ENCODE measurements around the gene DISC1.

The DISC1 gene

DNA sequence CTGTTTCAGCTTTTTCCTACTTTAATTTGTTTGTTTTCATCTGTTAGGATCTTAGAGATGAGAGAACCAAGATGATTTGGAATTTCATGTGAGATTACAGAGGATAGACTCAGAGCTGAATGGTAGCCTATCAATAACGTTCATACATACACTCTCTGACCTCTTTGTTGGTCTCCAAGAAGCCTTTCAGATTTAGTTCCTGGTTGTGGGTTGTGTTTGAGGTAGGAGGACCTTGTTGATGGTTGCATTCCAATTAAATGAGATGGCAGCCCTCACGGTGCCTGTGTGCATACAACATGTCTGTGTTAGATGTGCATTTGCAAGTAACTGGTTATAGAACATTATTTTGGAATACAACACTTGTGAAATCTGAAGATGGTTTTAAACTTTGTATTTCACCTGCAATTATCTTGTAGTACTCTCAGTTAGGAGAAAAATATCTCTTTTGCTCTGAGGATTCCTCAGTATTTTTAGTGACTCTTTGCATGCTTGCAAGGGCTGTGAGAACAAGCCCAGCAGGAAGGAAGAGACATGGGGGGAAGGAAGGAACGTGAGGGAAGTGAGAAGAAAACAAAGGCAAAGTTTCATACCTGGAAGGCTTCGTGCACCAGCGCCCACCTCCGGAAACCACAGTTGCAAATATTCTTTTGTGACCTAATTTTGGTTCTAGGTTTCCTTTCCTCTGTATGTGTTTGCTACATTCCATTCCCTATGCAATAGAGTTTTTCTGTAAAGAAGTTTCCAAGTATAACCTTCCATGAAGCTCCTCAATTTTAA lies 291.8 kb downstream of the DISC1 start:
- peak; percentile 15 for DNase-seq

DNA sequence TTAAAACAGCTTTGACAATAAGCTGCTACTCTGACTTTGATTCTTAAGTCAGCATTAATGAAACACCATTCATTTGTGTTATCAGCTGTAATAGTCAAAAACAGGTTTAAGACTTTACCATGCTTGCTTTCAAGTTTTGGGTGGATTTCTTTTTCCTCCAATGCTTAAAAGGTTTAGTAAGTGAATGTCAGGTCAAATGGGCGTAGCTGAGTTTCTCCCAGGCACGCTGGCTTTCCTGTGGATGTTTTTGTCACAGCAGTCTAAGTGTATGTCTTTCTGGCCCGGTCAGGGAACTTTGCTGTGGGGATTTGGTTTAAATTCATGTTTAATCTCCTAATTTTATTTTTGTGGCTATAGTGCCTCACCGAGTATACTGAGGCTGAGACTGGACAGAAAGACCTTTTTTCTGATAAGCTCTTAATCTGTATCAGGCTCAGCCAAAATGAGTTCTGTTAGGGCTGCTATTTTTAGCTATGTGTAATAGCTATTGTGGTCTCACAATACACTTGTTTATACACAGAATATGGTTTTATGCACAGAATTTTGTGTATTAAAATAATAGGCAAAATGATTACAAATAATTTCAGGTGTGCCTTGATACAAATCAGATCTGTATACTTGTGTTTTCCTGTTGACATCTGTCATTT lies 292.8 kb downstream of the DISC1 start:
- DNase-seq = no peak

DNA sequence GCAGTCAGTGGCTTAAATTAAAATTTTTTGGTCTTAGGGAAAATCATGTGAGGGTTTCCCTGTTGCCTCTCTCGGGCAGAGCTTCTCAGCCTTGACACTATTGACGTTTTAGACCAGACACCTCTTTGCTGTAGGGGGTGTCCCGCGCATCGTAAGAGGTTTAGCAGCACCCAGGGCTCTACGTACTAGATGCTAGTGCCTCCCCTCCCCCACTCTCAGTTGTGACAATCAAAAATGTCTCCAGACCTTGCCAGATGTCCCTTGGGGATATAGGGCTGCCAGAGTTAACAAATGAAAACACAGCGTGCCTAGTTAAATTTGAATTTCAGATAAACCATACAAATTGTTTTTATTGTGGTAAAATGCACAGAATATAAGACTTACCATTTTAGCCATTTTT lies 293.3 kb downstream of the DISC1 start:
- peak; percentile 21 for DNase-seq

DNA sequence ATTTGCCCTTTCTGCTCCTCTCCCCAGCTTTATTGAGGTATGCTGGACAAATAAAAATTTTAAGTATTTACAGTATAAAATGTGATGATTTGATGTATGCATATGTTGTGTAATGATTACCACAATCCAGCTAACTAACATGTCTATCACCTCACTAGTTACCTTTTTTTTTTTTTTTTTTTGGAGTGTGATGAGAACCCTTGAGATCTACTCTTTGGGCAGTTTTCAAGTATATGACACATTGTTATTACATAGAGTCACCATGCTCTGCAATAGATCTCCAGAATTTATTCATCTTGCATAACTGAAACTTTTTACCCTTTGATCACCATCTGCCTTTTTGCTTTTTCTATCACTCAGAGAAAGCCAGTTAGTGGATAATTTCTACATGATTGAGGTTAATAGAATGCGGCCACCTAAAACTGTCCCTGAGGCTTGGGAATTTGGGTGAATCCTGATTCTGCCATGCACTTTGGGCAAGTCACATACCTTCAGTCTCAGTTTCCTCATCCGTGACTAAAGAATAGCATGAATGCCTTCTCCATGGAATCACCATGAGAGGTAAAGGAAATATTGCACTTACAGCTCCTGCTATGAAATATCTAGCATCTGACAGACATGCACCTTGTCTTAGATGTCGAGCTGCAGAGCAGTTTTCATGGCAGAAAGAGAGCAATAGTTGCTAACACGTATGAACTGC lies 295.2 kb downstream of the DISC1 start:
- no peak for DNase-seq

DNA sequence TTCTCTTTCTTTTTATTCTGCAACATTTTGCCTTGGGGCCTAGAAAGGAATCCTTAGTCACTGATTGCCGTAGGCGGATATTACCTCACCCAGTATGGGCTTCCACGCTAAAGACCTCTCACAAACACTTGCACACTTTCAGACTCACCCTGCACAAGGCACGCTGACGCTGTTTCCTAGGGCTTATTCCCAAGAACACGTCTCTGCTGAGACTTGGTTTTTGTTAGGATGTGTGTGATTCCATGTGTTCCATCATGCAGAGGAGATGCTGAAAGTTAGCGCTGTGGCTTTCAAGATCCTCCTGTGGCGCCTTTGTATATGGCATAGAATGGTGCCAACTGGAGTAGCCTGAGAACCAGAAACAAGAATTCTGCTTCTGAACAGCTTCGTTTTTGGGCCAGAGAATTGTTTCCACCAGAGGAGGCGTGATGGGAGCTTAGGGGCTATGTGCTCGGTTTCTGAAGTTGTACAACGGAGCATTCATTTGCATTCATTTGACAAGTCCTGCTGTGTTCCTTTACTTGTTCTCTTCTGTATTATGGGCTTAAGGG lies 297.0 kb downstream of the DISC1 start:
- DNase-seq = no peak

DNA sequence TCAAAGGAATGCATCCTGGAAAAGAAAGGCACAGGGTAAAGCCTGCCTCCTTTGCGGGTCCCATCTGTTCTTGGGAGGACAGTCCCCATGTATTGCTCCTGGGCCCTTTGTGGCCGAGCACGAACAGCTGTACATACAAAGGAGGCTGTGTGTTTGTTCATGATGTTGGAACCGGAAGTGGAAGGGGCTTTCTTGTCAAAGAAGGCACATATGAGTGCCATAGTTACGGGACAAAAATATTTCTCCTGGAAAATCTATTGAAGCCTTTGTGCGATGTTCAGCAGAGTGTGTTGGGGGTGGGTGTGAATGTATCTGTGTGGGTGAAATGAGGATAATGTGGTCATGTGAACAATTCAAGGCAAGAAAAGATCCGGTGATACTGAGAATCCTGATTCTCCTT lies 297.6 kb downstream of the DISC1 start:
- no peak for DNase-seq

DNA sequence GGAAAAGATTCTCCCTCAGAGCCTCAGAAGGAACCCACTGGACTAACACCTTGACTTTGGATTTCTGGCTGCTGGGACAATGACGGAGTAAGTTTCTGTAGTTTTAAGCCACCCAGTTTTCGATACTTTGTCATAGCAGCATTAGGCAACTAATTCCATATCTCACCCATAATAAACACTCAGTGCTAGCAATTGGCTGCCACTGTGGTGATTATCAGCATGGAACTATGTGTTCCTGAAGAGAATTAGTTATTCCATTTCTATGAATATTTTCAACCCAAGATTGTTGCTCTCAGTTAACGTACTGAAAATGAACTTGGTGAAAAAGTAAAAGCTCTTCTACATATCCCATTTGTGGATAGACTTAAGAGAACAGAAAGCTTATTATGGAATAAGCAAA lies 299.3 kb downstream of the DISC1 start:
- no peak for DNase-seq

DNA sequence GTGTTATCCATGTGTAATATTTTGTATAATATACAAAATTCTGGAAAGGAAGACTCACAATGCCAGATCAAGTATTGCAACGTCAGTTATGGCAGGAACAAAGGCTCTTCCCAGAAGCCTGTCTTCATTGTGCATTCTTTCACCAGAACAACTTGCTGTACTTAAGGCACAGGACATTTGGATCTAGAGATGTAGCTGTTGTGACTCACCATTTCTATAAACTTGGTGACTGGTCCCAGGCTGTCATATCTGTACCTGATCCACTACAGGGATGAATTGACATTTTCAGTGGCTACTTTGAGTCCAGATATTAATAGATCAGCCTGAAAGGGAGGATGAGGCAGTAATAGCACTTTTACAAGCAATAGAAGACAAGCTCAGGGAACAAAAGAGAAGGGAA lies 299.8 kb downstream of the DISC1 start:
- no peak for DNase-seq

DNA sequence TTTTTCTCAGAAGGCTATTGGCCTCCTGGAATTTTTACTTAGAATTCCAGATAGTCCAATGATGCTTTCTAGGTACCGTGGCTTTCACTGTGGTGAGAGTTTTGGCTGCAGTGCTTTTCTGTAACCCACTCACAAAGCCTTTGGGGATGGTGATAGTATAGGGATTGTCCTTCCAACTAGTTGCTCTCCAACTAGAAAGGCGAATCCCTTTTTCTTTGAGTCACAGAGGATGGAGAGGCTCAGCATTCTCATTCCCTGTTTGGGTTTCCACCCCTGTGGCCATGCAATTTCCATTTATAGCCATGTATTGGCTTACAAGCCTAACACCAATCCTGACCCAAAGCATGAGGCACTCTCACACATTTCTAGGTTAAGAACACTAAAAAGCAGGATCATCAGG lies 300.3 kb downstream of the DISC1 start:
- DNase-seq = no peak

DNA sequence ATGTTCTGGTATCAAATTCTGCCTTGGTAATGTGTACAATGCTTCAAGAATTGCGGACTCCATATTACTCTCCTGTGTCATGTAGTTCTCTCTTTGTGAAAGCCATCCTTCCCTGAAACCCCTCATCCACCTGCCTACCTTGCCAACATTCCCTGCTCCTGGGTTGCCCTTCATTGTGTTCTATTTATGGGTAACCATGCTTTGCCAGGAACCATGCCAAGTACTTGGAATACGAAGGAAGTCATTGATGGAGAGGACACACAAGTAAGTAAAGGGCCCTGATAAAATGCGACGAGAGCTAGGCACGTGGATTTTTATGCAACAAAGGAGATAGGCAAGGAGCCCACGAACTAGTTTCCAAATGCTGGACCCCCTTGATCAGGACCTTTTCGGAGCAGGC lies 300.8 kb downstream of the DISC1 start:
- DNase-seq = no peak

DNA sequence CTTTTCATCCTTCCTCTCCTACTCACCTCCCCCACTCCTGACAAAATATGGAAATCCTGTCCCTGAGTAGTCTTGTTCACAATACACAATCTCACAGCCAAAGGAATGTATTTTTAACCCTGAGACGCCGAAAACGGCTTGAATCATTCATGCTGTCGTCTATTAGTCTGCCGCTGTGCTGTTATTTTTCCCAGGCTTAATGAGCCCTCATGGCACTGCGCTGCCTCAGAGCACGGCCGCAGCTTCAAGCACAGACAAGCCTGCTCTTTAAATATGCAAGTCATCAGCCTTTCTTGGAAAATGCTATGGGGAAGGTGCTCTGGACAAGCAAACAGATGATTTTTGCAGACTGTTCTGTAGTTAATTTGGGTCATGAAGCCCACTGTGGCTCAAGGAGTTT lies 302.7 kb downstream of the DISC1 start:
- no peak for DNase-seq

DNA sequence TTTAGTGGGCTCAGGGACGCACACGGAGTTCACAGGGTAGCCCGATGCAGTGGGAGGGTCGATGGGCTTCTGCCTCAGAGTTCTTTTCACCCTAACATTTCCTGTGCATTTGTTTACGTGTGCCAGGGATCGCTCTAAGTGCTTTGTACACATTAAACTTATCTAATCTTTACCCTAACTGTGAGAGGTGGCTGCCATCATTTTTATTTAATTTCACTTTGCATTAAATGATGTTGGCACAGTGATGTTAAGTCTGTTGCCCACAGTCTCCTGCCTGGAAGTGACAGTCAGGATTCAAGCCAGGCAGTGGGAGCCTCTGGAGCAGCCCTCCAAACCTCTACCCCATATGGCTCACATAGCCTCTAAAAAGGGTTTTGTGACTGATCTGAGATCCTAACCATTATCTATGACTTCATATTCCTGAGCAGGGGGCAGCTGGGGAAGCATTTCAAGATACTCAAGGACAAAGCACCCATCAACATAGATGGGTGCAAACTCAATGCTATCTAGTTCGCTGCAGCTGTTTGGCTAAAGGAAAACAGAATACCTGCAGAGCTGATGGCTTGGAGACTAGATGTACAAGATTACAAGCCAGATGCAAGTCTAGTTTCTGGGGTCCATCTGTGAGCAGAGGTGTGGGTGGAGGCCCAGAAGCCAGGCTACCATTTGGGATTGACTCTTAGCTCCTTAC lies 303.8 kb downstream of the DISC1 start:
- DNase-seq = no peak

DNA sequence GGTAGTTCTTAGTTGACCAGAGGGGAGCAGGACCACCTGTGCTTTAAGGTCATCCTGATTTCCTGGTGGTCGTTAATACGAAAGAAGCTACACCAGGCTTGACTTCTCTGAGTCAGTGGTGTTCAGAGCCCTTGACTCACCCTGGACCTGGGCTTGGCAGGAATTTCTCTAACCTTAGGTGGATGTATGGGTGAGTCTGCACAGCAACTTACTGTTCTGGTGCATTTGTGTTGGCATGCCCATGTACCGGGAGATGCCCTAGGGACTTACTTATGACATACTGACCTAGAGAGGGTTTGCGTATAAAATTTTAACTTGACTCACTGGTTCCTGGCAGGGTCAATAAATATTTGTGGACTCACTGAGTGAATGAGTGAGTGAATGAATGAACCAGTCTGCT lies 304.6 kb downstream of the DISC1 start:
- DNase-seq = no peak

DNA sequence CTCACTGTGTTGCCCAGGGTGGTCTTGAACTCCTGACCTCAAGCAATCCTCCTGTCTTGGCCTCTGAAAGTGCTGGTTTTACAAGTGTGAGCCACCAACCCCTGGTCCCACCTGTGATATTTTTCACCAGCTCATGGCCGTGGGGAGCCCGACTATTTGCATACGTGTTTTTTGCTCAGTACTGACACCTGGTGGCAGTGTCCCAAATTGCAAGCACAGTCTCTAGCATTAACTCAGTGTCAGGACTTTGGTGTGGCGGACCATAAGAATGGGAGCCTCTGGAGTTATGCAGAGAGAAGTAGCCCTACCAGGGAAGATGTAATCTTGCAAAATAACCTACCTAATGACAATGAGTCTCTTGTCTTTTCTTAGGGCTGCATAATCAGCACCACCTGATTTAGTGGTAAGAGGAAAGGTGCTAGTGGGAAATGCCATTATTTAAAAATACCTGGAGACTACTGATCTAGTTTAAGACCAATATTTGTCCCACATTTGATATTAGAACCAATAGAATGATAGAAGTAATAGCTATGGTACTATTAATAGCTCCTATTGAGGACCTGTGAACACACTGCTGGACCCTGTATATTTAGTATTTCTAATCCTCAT lies 305.4 kb downstream of the DISC1 start:
- peak; percentile 74 for DNase-seq

DNA sequence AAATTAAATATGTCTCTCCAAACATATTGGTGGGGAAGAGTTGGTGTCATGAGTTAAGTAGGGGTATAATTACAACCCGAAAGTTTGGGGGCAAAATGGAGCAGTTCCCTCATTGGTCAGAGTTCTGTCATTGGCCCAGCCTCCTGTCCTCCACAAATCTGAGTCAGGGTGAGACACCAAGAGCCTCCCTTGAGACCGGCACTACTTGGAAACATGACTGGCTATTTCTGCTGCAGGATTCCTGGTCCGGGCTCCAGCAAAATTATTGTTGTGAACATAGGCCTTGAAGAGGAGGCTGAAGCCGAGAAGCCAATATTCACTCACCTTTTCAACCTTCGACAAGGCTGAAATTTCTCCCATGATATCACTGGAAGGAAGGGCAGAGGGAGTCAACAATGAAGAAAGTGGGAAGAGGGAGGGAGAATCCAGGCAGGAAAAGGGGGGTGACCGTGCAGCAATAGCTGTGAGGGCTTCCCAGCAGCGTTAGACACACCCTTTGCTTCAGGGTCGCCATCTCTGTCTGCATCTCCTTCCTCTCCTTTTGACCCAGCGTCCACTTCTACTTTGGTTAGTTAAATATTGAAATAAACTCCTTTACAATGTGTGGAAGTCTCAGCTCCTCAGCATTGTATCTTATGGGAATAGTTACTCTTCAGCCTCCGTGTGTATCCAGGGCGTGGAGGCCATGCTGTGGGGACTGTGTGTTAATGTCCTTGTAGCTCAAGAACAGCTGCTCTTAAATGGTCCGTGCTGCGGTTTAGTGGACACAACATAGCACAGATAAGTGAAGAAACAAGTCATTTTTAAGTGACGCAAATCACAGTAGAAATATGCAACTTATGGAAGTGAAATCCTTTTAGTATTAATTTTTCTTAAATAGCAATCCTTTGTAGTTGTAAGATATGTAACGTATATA lies 307.4 kb downstream of the DISC1 start:
- no peak for DNase-seq

DNA sequence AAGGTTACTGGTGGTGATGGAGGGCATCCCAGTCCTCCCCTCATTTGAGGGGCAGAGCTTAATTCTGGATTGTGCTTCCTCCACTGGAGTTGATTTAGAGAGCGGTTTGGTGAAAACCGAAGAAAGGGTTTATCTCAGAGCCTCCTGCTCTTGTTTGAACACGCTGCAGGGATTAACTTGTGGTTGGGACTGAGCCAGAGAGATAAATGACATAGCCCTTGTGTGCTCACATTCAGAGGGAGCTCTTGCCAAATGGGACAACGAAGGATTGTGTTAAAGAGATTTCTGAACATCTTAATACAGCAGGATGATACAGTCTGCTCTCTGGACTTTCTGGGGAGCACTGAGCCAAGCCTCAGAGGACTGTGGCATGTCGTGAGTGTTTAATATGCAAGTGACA lies 308.2 kb downstream of the DISC1 start:
- DNase-seq = no peak

DNA sequence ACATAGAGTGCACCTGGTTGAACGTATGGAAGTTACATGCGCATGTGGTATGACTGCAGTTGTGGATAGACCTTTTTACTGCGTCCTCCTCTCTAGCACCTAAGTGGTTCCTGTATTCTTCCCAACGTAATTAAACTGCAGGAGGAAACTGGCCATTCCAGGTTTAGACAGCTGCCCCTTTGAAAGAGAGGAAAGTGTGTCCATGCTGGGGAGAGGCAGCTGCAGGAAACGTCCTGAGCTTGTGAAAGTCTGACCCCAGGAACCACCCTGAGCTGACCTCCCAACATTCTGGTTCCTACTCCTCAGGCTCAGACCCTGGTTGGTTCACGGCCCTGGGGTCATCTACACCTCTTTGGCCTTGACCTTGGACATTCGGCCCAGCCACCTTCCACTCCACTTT lies 309.3 kb downstream of the DISC1 start:
- no peak for DNase-seq

DNA sequence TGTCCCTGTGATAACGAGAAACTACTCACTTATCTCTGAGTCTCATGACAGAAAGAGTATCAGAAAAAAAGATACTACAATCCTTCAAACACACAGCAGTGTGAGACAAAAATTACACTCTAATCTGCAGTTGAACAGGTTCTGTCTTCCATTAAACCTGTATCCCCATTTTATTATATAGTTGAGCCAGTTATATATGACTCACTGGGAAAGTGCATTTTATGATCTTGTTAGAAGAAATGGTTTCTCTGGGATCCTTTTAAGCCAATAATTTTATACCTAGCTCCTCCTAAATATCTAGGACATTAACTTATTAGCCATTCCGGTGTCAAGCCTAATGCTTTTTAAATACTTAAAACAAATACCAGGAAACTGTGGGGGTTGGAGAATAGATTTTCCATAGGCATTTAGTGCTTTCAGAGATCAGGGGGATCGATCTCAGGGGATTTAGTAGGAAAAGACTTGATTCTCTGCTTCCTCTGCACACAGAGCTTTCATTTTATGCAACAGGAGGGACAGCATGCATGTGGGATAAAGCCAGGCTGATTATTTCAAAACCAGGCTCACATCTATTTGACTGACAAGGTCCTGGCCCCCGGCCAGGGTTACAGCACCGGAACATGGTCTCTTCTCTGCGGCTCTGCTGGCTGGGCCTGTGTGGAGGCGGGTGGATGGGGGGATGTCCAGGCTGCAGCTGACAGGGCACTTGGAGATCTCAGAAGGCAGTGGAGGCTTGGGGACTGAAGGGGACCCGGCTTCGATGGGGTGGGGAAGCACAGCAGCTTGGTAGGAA lies 310.6 kb downstream of the DISC1 start:
- no peak for DNase-seq

DNA sequence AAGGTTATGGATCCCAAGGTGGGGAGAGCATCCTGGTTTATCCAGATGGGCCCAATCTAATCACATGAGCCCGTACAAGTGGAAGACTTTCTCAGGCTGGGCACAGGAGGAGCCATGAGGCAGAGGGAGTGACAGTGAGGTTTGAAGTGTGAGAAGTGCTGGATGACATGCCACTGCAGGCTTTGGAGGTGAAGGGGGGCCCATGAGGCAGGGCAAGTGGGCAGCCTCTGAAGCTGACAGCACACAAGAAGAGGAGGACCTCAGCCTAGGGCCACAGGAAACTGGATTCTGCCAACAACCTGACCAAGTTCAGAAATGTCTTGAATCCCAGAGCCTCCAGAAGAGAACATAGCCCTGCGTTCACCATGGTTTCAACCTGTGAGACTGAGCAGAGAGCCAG lies 311.6 kb downstream of the DISC1 start:
- DNase-seq = no peak

DNA sequence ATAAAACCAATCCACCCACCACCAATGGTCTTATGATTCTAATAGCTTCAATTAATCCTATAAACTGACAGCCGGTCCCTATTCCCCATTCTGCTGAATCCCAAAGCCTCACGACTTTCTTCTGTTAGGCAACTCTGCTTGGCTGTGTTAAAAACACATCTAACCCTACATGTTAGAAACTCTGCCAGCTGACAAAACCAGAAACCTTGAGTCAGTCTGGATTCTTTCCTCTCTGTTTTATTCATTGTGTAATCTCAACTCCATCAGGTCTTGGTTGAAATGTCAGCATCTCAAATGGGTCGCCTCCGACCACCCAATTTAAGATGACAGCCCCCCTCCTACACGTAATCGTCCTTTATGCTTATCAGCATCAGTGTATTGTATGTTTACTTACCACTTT lies 312.1 kb downstream of the DISC1 start:
- DNase-seq = no peak

DNA sequence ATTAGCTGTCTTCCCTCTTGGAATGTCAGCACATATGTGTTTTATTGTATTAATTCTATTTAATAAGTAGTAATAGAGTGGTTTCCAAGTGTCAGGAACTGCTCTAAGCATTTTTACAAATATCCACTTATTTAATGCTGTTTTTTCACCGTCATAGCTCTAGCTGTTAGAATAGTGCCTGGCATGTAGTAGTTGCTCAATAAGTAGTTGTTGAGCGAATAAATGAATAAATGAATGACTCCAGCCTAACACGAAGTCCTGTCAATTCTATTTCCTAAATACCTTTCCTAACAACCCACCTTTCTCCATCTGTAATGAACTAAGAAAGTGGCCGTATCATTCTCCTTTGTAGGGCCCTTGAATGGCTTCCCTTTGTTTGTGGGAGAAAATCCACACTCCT lies 312.5 kb downstream of the DISC1 start:
- no peak for DNase-seq
